ENCODE data around the gene ESRRG.

The ESRRG gene

DNA sequence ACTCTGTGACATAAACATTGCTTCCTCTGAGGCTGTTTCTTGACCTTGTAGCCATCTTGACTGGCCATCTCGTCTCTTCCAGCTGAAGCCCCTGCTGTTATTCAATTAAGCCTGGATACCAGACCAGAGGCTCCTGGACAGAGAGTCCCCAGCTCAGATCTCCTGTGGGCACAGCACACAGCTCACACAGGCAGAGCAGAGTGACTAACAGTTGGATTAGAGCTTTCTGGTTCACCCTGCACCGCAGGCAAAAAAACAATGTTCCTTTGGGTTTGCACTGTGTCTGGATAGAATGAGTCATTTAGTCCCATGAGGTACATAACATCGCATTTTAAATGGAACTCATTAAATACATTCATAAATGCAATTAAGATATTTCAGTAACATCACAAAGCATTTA lies 266.5 kb downstream of the ESRRG start:
- TF ChIP-seq, protein P1, sequence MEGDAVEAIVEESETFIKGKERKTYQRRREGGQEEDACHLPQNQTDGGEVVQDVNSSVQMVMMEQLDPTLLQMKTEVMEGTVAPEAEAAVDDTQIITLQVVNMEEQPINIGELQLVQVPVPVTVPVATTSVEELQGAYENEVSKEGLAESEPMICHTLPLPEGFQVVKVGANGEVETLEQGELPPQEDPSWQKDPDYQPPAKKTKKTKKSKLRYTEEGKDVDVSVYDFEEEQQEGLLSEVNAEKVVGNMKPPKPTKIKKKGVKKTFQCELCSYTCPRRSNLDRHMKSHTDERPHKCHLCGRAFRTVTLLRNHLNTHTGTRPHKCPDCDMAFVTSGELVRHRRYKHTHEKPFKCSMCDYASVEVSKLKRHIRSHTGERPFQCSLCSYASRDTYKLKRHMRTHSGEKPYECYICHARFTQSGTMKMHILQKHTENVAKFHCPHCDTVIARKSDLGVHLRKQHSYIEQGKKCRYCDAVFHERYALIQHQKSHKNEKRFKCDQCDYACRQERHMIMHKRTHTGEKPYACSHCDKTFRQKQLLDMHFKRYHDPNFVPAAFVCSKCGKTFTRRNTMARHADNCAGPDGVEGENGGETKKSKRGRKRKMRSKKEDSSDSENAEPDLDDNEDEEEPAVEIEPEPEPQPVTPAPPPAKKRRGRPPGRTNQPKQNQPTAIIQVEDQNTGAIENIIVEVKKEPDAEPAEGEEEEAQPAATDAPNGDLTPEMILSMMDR (IDR thresholded peaks at IDR 0.05; ENCODE audit: low read depth, low read length): no peak
- H3K4me3 ChIP-seq (ENCODE audit: low read depth, low read length): no peak overlapping the region

DNA sequence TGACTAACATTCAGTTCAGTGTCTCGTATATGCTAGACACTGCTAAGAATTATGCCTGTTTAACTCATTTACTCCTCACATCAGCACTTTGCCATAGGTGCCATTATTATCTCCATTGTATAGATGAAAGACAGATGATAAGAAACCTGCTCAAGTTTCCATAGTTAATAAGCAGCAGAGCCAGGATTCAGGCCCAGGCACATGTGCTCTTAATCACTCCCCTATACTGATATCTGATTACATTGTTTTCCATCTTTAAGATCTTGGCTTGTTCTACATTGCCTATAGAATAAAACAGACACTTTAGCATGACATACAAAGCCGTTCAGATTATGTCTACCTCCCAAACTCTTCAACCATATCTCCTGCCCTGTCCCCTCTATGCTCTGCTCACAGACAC lies 269.5 kb downstream of the ESRRG start:
- TF ChIP-seq, protein P1 (IDR thresholded peaks at IDR 0.05; ENCODE audit: low read depth, low read length): no peak
- no peak overlapping the region for H3K4me3 ChIP-seq (ENCODE audit: low read depth, low read length)
